Measurements from ENCODE around the gene LSM14B.

The LSM14B gene

DNA sequence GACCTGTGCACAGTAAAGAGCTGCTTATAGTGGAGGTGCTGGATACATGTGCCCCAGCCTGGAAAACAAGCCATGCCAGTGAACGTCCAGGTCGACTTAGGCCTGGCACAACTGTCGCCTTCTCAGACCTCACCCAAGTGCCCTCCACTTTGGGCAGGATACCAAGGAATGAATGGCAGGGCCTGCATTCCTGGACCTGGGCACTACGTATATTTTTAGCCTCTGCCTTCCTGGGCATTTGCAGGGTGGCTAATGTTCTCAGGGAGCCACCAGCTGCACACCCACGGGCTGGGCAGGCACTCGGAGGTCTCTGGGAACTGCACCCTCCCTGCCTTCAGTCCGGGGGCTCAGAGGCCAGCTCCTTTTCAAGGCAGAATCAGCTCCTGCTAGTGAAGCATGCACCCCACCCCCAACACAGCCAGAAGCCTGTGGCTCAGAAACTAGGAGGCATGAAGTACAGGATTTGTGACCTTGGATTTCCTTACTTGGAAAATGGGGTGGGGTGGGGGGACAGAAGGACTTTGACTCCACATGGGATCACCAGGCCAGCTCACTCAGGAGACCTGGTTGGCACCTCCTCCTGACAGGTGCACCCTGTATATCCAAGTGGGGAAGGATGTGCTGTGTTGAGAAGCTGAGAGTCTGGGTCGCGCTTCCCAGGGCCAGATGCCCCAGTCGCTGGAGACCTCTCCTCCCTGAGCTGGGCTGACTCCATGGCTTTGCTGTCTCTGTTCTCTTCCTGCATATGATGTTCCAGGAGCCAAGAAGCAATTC, 2.5 kb upstream of the LSM14B start:
- no peak for TF ChIP-seq ZFX (IDR thresholded peaks at IDR 0.05; ENCODE audit: borderline replicate concordance)
- TF ChIP-seq, protein P1, sequence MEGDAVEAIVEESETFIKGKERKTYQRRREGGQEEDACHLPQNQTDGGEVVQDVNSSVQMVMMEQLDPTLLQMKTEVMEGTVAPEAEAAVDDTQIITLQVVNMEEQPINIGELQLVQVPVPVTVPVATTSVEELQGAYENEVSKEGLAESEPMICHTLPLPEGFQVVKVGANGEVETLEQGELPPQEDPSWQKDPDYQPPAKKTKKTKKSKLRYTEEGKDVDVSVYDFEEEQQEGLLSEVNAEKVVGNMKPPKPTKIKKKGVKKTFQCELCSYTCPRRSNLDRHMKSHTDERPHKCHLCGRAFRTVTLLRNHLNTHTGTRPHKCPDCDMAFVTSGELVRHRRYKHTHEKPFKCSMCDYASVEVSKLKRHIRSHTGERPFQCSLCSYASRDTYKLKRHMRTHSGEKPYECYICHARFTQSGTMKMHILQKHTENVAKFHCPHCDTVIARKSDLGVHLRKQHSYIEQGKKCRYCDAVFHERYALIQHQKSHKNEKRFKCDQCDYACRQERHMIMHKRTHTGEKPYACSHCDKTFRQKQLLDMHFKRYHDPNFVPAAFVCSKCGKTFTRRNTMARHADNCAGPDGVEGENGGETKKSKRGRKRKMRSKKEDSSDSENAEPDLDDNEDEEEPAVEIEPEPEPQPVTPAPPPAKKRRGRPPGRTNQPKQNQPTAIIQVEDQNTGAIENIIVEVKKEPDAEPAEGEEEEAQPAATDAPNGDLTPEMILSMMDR (IDR thresholded peaks at IDR 0.05): no peak
- no peak overlapping the region for H3K27ac ChIP-seq

DNA sequence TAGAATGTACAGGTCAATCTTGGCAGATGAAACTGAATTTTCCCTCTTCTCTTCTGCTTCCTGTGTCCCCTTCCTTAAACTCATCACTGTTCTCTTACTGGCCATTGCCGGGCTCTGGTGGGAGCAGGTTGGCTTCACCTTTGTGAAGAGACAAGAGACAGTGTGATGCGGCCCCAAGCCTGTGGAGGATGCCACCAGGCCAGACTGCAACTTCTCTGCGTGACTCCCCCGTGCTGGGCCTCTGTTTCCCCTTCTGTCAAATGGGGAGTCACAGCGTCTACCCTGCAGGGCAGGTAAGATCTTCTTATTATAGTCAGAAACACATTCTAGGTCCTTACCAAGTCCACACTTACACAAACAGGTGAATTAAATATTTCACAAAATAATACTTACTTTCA, 1.9 kb upstream of the LSM14B start:
- peak overlapping the region; percentile 97; the same call in 1 of the 2 replicates for H3K27ac ChIP-seq
- TF ChIP-seq ZFX (IDR thresholded peaks at IDR 0.05; ENCODE audit: borderline replicate concordance): no peak
- TF ChIP-seq, protein P1 (IDR thresholded peaks at IDR 0.05): no peak

- TF ChIP-seq, protein P1 (IDR thresholded peaks at IDR 0.05): no peak
- H3K27ac ChIP-seq: peak overlapping the region; percentile 97
These were observed 1.1 kb upstream of the LSM14B start for GRCh38 chr20:62120990-62121775.

- no peak for TF ChIP-seq ZFX (IDR thresholded peaks at IDR 0.05; ENCODE audit: borderline replicate concordance)
- TF ChIP-seq, protein P1 (IDR thresholded peaks at IDR 0.05): no peak
- H3K27ac ChIP-seq: peak overlapping the region; percentile 97
These were observed 577 bp downstream of the LSM14B start for GRCh38 chr20:62122654-62123449.

DNA sequence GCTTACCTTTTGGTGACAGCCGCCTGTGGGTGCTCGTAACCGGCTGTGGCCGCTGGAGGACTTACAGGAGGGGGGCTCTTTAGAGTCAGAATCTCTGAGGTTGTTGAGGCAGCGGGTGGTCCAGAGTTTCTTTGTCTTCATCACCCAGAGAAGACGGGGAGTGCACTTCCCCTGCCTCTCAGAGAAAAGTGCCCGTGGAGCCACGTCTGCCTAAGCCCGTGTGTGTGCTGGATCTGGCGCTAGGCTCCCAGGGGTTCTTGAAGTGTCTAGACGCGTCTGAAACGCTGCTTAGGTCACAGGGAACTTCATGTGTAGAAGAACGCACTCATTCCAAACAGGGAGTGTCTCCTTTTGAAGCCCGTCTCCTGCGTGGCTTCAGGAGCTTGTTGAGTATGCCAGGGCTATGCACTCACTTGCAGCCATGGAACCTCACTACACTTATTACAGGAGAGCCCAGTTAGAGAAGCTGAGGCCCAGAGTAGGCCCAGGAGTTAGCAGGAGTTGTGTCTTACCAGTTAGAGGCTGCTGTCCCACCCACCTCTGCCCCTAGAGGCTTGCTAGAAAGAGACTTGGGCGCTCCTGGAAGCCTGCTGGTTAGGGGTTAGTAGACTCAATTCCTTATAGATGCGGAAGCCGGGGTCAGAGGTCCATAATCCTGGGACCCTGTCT, 1.3 kb downstream of the LSM14B start:
- peak overlapping the region; percentile 97 for H3K27ac ChIP-seq
- TF ChIP-seq, protein P1 (IDR thresholded peaks at IDR 0.05): no peak
- TF ChIP-seq ZFX (IDR thresholded peaks at IDR 0.05; ENCODE audit: borderline replicate concordance): no peak

GRCh38 chr20:62126141-62126540, 3.9 kb downstream of the LSM14B start:
- no peak for TF ChIP-seq ZFX (IDR thresholded peaks at IDR 0.05; ENCODE audit: borderline replicate concordance)
- TF ChIP-seq, protein P1 (IDR thresholded peaks at IDR 0.05): no peak
- no peak overlapping the region for H3K27ac ChIP-seq
